Activated naive CD8-positive, alpha-beta T cell treated with anti-CD3 and anti-CD28 coated beads, Interleukin-2, amount 50 U/mL, for 16 hours (primary cell): ENCODE data around the gene BRAF.
"Not testable (repeated sequence)": the region's sequence is repeated elsewhere in the genome, so short reads cannot be mapped to it uniquely, and the experiment has no call there.

ENCODE experiments used
- DNase-seq: peaks from one replicate; pipeline ENCODE4 v3.0.0-alpha.2; 2020; ENCODE audit warnings: low read depth, low spot score

BRAF gene

DNA sequence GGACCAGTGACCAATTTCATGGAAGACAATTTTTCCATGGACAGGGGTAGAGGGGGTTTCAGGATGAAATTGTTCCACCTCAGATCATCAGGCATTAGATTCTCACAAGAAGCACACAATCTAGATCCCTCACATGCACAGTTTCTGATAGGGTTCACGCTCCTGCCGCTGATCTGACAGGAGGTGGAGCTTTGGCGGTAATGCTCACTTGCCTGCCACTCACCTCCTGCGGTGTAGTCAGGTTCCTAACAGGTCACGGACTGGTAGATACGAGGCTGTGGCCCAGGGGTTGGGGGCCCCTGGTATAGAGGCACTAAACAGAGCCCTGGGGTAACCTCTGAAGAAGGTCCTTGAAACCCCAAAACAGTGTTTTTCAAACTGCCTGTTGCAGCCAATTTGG, 6.5 kb downstream of the BRAF start:
- DNase-seq: no peak

DNA sequence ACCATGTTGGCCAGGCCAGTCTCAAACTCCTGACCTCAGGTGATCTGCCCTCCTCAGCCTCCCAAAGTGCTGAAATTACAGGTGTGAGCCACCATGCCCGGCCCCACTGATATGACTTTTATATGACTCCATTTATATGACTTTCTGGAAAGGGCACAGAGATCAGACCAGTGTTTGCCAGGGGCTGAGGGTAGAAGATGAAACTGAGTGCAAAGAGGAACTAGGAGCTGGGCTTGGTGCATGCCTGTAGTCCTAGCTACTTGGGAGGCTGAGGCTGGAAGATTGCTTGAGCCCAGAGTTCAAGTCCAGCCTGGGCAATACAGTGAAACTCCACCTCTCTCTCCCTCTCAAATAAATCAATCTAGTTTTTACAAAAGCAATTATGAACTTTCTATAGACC, 7.5 kb downstream of the BRAF start:
- no peak for DNase-seq

DNA sequence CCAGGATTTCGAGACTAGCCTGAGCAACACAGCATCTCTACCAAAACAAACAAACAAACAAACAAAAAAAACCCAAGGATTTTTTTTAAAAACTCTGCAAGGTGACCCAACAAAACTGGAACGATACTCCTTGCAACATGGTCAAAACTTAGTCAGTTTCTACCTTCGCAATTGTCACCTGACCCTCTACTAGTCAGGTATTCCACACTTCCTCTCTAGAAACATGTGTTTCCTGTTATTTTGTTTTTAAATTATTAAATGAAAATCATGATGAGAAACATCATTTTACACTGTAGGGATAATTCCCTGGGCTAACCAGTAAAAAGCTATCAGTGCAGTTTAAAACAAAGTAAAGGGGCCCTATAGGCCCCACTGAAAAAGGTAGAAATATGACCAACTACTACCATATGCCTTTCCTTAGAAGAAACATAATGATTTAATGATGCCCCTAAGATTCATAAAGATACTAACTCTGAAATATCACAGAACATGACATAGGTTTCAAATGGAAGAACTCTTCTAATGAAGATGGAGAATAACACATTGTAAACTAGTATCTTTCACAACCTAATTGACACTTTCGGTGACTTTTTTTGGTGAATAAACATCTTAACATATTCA, 8.7 kb downstream of the BRAF start:
- no peak for DNase-seq

DNA sequence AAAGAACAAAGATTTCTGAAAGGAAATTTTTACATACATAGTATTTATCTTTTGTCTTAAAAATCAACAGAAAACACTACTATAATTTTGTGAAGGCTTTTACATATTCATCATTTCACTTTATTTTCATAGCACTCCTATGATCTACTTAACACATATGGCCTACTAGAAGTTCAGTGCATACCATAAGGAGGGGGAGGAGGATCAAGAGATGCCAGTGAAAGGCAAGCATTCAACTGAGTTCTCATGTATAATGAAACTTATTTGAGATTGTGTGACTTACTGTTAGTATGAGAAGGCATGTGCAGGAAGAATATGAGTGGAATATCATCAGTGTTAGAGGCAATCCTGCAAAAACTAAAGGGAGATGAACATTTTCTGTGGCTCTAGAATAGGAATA, 10.6 kb downstream of the BRAF start:
- DNase-seq: no peak

DNA sequence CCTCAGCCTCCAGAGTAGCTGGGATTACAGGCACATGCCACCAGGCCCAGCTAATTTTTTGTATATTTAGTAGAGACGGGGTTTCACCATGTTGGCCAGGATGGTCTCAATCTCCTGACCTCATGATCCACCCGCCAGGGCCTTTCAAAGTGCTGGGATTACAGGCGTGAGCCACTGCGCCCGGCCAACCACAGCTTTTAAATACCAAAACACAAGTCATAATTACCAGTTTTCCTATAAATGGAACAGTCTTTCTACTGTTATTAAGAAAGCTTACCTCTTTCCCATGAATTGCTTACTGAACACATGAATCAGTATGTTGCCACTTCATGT, 11.2 kb downstream of the BRAF start:
- not testable (repeated sequence) for DNase-seq

DNA sequence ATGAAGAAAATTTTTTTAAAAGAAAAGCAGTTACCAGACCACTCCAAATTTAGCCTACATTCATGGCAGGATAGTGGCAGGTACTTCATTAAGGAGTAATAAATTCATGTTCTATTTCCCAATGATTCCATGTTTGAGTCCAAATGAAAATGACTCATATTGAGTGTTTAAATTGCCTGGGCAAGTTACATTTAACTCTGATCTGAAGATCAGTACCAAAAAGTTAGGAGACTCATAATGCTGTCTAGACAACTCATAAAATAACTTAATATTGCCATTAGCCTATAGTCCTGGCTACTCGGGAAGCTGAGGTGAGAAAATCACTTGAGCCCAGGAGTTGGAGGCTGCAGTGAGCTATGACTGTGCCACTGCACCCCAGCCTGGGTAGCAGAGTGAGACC, 13.0 kb downstream of the BRAF start:
- no peak for DNase-seq

DNA sequence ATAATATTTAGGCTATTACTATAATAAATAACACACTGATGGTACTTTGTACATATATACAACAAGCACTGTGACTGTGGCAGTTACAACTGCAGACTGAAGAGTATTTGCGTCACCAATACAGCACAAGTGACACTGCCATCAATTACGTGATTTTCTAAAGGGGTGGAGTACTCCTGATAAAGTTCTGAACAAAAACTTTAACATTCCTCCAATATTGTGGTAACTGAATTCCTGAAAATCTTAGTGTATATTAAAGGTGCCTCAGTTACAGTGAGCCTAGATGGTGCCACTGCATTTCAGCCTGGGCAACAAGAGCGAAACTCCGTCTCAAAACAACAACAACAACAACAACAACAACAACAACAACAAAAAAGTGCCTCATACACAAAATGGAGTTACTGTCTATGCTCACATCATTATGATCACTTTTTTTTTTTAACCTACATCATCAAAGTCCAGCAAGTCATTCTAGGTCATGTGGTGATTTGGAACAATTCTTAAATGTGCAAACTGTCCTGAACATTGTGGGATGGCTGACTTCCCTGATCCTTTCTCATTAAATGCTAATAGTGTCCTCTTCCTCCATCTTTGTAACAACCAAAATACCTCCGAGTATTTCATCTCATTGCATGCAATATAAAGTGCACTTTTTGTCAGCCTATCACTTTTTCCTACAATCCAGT, 15.1 kb downstream of the BRAF start:
- DNase-seq: no peak

- DNase-seq: no peak
Observed at GRCh38 chr7:140908361-140908760, 16.4 kb downstream of the BRAF start.

- no peak for DNase-seq
Observed at GRCh38 chr7:140903741-140904480, 20.8 kb downstream of the BRAF start.

- no peak for DNase-seq
Observed at GRCh38 chr7:140902303-140902953, 22.3 kb downstream of the BRAF start.

DNA sequence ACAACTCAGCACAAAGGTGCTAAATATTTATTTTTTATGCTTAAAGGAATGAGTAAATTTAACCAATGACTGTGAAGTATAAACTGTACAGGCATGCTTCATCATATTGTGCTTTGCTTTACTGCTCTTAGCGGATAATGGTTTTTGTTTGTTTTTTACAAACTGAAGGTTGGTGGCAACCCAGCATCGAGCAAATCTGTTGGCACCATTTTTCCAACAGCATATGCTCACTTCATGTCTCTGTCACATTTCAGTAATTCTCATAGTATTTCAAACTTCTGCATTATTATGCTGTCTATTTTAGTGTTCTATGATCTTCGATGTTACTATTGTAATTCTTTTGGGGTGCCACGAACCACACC, 22.8 kb downstream of the BRAF start:
- DNase-seq: no peak

- DNase-seq: no peak
Observed at GRCh38 chr7:140899883-140900282, 24.8 kb downstream of the BRAF start.

GRCh38 chr7:140898786-140899536, 25.8 kb downstream of the BRAF start:
- DNase-seq: no peak

GRCh38 chr7:140896996-140897395, 27.7 kb downstream of the BRAF start:
- DNase-seq: no peak

DNA sequence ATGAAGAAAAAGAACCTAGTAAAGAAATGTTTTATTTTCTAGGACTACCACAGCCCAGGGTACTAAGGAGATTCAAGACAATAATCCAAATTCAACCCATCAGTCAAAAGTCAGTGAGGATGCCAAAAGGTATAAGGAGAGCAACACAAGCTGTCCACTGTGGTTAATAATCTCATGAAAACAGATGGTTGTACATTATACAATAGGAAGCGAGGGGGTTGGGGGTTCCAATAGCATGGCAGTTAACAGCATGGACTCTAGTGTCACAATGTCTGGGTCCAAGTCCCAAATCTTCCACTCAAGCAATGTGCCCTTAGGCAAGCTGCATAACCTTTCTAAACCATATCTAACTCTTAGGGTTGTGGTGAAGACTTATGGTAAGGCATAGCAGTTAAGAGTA, 35.1 kb downstream of the BRAF start:
- DNase-seq: no peak

GRCh38 chr7:140889150-140889549, 35.6 kb downstream of the BRAF start:
- DNase-seq: no peak

- no peak for DNase-seq
Observed at GRCh38 chr7:140888087-140888486, 36.6 kb downstream of the BRAF start.

GRCh38 chr7:140885735-140886334, 38.9 kb downstream of the BRAF start:
- DNase-seq: no peak

DNA sequence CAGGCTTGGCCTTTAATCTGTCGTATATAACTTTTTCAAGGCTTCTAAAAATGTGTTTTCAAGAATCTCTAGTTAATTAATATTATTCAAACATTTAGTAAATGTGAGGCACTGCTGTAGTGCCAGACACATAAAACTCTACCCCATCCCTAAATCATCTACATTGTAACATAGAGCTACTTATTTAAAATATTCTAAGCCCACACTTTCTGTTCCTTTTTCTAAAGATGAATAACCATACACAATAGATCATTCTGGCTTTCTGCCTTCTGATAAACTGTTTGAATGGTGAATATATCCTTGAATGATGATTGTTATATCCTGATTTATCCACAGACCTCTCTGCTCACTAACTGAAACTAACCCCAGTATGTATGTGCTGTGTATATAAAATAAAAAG, 41.4 kb downstream of the BRAF start:
- DNase-seq: no peak

GRCh38 chr7:140882834-140883233, 41.9 kb downstream of the BRAF start:
- DNase-seq: not testable (repeated sequence)

DNA sequence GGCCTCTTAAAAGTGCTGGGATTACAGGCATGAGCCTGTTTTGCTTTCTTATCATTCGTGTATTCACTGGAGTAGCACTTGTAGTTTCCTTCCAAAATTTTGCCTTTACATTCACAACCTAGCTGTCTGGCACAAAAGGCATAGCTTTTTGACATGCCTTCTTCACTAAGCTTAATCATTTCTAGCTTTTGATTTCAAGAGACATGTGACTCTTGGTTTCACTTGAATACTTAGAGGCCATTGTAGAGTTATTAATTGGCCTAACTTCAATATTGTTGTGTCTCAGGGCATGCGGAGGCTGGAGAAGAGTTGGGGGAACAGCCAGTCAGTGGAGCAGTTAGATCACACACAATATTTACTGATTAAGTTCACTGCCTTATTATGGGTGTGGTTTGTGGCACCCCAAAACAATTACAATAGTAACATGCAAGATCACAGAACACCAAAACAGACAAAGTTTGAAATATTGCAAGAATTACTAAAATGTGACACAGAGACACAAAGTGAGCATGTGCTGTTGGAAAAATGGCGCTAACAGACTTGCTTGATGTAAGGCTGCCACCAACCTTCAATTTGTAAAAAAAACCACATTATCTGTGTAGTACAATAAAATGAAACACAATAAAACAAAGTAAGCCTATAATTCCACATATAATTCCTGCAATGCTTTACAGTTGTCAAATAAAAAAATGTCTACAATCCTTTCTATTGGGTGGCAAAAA, 43.1 kb downstream of the BRAF start:
- DNase-seq: no peak
